ENCODE data around the gene SPA17.

The SPA17 gene

DNA sequence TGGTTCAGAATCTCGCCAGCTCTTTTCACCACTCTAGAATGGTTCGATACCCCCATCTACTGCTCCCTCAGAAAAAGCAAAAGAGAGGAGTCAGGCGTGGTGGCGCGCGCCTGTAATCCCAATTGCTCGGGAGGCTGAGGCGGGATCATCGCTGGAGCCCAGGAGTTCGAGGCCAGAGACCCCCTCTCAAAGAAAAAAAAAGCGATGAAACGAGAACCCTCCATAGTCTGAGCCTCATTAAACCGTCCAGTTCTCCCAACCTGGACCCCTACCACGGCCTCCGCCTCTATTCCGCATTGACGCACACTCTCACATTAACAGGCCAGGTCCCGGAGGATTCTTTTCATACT is 439 bp downstream of the SPA17 start:
- TF ChIP-seq MAX (IDR thresholded peaks at IDR 0.05; ENCODE audit: low read depth, low read length): no peak
- no peak for TF ChIP-seq CTCF (IDR thresholded peaks at IDR 0.05; ENCODE audit: low read depth, low read length)
- no peak for TF ChIP-seq MYC (IDR thresholded peaks at IDR 0.05; ENCODE audit: low read depth, low read length)
- no peak for TF ChIP-seq POLR2A (IDR thresholded peaks at IDR 0.05; ENCODE audit: extremely low read depth, insufficient read length)
- no peak overlapping the region for H3K4me3 ChIP-seq (ENCODE audit: low read depth, low read length)
- DNase-seq (ENCODE audit: low read depth): no peak

DNA sequence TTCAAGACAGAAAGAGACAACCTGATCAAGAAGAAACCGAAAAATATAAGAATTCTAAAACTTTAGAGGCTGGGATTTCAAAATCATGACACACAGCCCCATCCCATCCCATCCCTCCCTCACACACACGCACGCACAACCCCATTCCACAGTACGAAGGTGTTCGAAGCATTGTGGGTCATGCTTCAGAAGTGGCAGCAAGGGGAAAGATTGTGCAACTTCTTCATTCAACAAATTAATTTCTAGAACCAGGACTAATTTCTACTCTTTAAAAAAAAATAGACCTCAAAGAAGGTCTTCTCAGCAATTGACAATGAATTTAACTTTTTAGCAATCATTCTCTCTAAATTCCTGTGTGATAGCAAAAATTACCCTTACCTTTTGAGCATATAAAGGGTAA is 867 bp downstream of the SPA17 start:
- DNase-seq (ENCODE audit: low read depth): no peak
- TF ChIP-seq MAX (IDR thresholded peaks at IDR 0.05; ENCODE audit: low read depth, low read length) (no peak), MYC (IDR thresholded peaks at IDR 0.05; ENCODE audit: low read depth, low read length) (no peak), POLR2A (IDR thresholded peaks at IDR 0.05; ENCODE audit: extremely low read depth, insufficient read length) (no peak), CTCF (IDR thresholded peaks at IDR 0.05; ENCODE audit: low read depth, low read length) (no peak)

DNA sequence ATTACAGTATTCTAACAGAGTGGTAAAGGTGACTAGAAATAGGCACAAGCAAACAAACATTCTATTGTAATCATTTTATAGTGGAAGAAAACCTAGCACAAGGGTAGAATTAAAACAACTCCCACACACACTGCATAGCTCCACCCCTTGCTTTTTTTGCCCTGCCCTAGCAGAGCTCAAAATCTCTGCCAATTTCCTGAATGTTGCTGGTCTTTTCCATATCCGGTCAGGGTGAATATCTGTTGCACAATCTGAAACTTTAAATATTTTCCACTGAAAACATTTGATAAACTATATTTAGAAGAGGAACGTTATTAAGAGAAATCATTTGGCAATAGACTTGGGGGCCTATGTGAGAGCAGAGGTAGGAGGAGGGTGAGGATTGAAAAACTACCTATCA is 2.7 kb downstream of the SPA17 start:
- no peak overlapping the region for H3K4me3 ChIP-seq (ENCODE audit: low read depth, low read length)
- no peak for DNase-seq (ENCODE audit: low read depth)
- no peak for TF ChIP-seq POLR2A (IDR thresholded peaks at IDR 0.05; ENCODE audit: extremely low read depth, insufficient read length)
- TF ChIP-seq MYC (IDR thresholded peaks at IDR 0.05; ENCODE audit: low read depth, low read length): no peak
- no peak for TF ChIP-seq CTCF (IDR thresholded peaks at IDR 0.05; ENCODE audit: low read depth, low read length)
- TF ChIP-seq MAX (IDR thresholded peaks at IDR 0.05; ENCODE audit: low read depth, low read length): no peak

More for the DNA sequence above, 867 bp downstream of the SPA17 start:
- H3K4me3 ChIP-seq (ENCODE audit: low read depth, low read length): no peak overlapping the region

DNA sequence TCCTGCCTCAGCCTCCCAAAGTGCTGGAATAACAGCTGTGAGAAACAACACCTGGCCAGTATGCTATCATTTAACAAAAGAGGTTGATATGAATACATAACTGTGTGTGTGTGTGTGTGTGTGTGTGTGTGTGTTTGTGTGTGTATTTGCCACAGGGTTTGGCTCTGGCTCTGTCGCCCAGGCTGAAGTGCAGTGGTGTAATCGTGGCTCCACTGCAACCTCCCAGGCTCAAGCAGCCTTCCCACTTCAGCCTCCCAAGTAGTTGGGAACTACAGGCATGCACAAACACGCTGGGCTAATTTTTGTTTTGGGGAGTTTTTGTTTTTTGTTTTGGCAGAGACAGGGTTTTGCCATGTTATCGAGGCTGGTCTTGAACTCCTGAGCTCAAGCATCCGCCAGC is 4.7 kb downstream of the SPA17 start:
- no peak for DNase-seq (ENCODE audit: low read depth)
- TF ChIP-seq POLR2A (IDR thresholded peaks at IDR 0.05; ENCODE audit: extremely low read depth, insufficient read length): no peak
- no peak overlapping the region for H3K4me3 ChIP-seq (ENCODE audit: low read depth, low read length)

- DNase-seq (ENCODE audit: low read depth): no peak
- no peak for TF ChIP-seq CTCF (IDR thresholded peaks at IDR 0.05; ENCODE audit: low read depth, low read length)
- no peak for TF ChIP-seq POLR2A (IDR thresholded peaks at IDR 0.05; ENCODE audit: extremely low read depth, insufficient read length)
- no peak for TF ChIP-seq MAX (IDR thresholded peaks at IDR 0.05; ENCODE audit: low read depth, low read length)
- TF ChIP-seq MYC (IDR thresholded peaks at IDR 0.05; ENCODE audit: low read depth, low read length): no peak
- H3K4me3 ChIP-seq (ENCODE audit: low read depth, low read length): no peak overlapping the region
Measured at GRCh38 chr11:124681421-124681820, 7.7 kb downstream of the SPA17 start.

- TF ChIP-seq MAX (IDR thresholded peaks at IDR 0.05; ENCODE audit: low read depth, low read length) (no peak), CTCF (IDR thresholded peaks at IDR 0.05; ENCODE audit: low read depth, low read length) (no peak), POLR2A (IDR thresholded peaks at IDR 0.05; ENCODE audit: extremely low read depth, insufficient read length) (no peak), MYC (IDR thresholded peaks at IDR 0.05; ENCODE audit: low read depth, low read length) (no peak)
- no peak overlapping the region for H3K4me3 ChIP-seq (ENCODE audit: low read depth, low read length)
- DNase-seq (ENCODE audit: low read depth): no peak
Measured at GRCh38 chr11:124682443-124682842, 8.7 kb downstream of the SPA17 start.
